CD14-positive monocyte (primary cell): ENCODE results near the gene P2RY14. TPM values are rescaled to one million over a fixed set of nuclear protein-coding genes. Genes with fewer than 3 reads are reported as not detected.

Experiments used
- DNase-seq, 3 donors: peaks; one replicate each; pipeline ENCODE4 v3.0.0-alpha.2; 2011 to 2022
- H2AFZ ChIP-seq: 2 replicates; pipeline ENCODE4 v1.6.0; 2012; ENCODE audit warnings: mild to moderate bottlenecking, low read depth, low read length, inconsistent platforms; ENCODE audit not compliant: insufficient read depth, poor library complexity, severe bottlenecking
- H3K27ac ChIP-seq, 2 donors: 1 replicate in 1 of 2; 2 replicates in 1 of 2; pipeline ENCODE4 v1.5.1; 2012 to 2013; ENCODE audit warnings: low read length in 2 of 2, control low read depth in 1 of 2, inconsistent platforms in 1 of 2, low read depth in 1 of 2, mild to moderate bottlenecking in 1 of 2
- H3K27me3 ChIP-seq, 2 donors: one replicate each; pipeline versions ENCODE4 v1.6.0 to v1.6.1; 2011 to 2013; ENCODE audit warnings: low read length in 2 of 2; ENCODE audit not compliant: control insufficient read depth in 2 of 2, insufficient read depth in 2 of 2
- H3K36me3 ChIP-seq, 2 donors: replicated peaks in 1 of 2; 1 replicate in 1 of 2; 2 replicates in 1 of 2; pipeline versions ENCODE4 v1.5.1 to v1.6.1; 2012 to 2013; ENCODE audit warnings: low read length in 2 of 2, control low read depth in 1 of 2, inconsistent platforms in 1 of 2, mild to moderate bottlenecking in 1 of 2; ENCODE audit not compliant: insufficient read depth in 2 of 2, control insufficient read depth in 1 of 2
- H3K4me1 ChIP-seq, 2 donors: 1 replicate in 1 of 2; 2 replicates in 1 of 2; pipeline versions ENCODE4 v1.5.1 to v1.6.1; 2012 to 2013; ENCODE audit warnings: low read length in 2 of 2, control low read depth in 1 of 2, inconsistent platforms in 1 of 2, mild to moderate bottlenecking in 1 of 2, moderate library complexity in 1 of 2; ENCODE audit not compliant: insufficient read depth in 2 of 2, control insufficient read depth in 1 of 2
- H3K4me2 ChIP-seq: replicated peaks from 2 replicates; pipeline ENCODE3; 2012; ENCODE audit warnings: low read length, moderate library complexity, mild to moderate bottlenecking; ENCODE audit not compliant: poor library complexity, severe bottlenecking; ENCODE audit errors: extremely low read depth
- H3K4me3 ChIP-seq, 3 experiments: fragments of 200-600 bp in 1 of 3; sonication (generic) in 1 of 3; replicated peaks in 1 of 3; 1 replicate in 2 of 3; 2 replicates in 1 of 3; pipeline ENCODE4 v1.5.1; 2011 to 2013; ENCODE audit warnings: low read length in 3 of 3, mild to moderate bottlenecking in 3 of 3, control low read depth in 2 of 3, low read depth in 2 of 3, inconsistent platforms in 1 of 3, moderate library complexity in 1 of 3
- H3K79me2 ChIP-seq: 2 replicates; pipeline ENCODE4 v1.6.0; 2012; ENCODE audit warnings: mild to moderate bottlenecking, control low read depth, inconsistent platforms, low read length, moderate library complexity; ENCODE audit not compliant: insufficient read depth
- H3K9ac ChIP-seq: 2 replicates; pipeline ENCODE4 v1.6.0; 2017; ENCODE audit warnings: low read length, mild to moderate bottlenecking; ENCODE audit not compliant: insufficient read depth, poor library complexity, severe bottlenecking
- H3K9me3 ChIP-seq, 2 donors: replicated peaks in 1 of 2; 1 replicate in 1 of 2; 2 replicates in 1 of 2; pipeline versions ENCODE4 v1.5.1 to v1.6.1; 2012 to 2013; ENCODE audit warnings: low read length in 2 of 2, control low read depth in 1 of 2; ENCODE audit not compliant: control insufficient read depth in 1 of 2, insufficient read depth in 1 of 2
- H4K20me1 ChIP-seq: 2 replicates; pipeline ENCODE4 v1.6.0; 2012; ENCODE audit warnings: mild to moderate bottlenecking, low read length, control low read depth, moderate library complexity; ENCODE audit not compliant: insufficient read depth
- H3K27ac Mint-ChIP-seq, 7 donors: one replicate each; pipeline ENCODE4 v1.8.0; 2020; ENCODE audit warnings: mild to moderate bottlenecking in 7 of 7, mixed read lengths in 7 of 7, moderate library complexity in 6 of 7, inconsistent platforms in 2 of 7
- H3K27me3 Mint-ChIP-seq, 3 donors: one replicate each; pipeline ENCODE4 v1.8.0; 2021 to 2022; ENCODE audit warnings: low read depth in 3 of 3, mild to moderate bottlenecking in 3 of 3, mixed read lengths in 3 of 3, moderate library complexity in 3 of 3, inconsistent platforms in 1 of 3
- H3K36me3 Mint-ChIP-seq, 2 donors: one replicate each; pipeline ENCODE4 v1.8.0; 2020; ENCODE audit warnings: mixed read lengths in 2 of 2, inconsistent platforms in 1 of 2, mild to moderate bottlenecking in 1 of 2
- H3K4me1 Mint-ChIP-seq: one replicate; pipeline ENCODE4 v1.8.0; 2020; ENCODE audit warnings: mild to moderate bottlenecking, mixed read lengths
- H3K4me3 Mint-ChIP-seq, 2 donors: one replicate each; pipeline ENCODE4 v1.8.0; 2020; ENCODE audit warnings: mild to moderate bottlenecking in 2 of 2, mixed read lengths in 2 of 2, moderate library complexity in 1 of 2
- H3K9me3 Mint-ChIP-seq, 7 donors: one replicate each; pipeline ENCODE4 v1.8.0; 2020 to 2022; ENCODE audit warnings: mixed read lengths in 7 of 7, mild to moderate bottlenecking in 6 of 7, moderate library complexity in 6 of 7, inconsistent platforms in 2 of 7
- WGBS: methylation state at CpG from one replicate; pipeline ENCODE4 v1.1.5; 2013; ENCODE audit warnings: missing lambda C conversion rate; ENCODE audit not compliant: insufficient coverage; 5-methylcytosine and 5-hydroxymethylcytosine counted together
- intact Hi-C, 2 donors: fragments of 100-400 bp; cut with micrococcal nuclease; formaldehyde crosslinking; loops; one replicate each; pipeline versions ENCODE4 v1.15.0 to v1.15.1; 2023
- polyA plus RNA-seq, 3 donors: library from polyadenylated mRNA; depleted of rRNA in 1 of 3; unstranded in 2 of 3; stranded (reverse) in 1 of 3; fragments of 300-500 nt in 2 of 3; fragments of >200 nt in 1 of 3; fragmentation: Illumina TruSeq in 2 of 3; gene quantifications; 1 replicate in 2 of 3; 2 replicates in 1 of 3; pipeline ENCODE4 v1.2.3, GENCODE V29; 2012 to 2021
- TF ChIP-seq, protein P1 (sequence below): fragments of 200-600 bp; IDR thresholded peaks from one replicate; pipeline ENCODE4 v1.8.0; 2022; ENCODE audit warnings: antibody characterized with exemption, mild to moderate bottlenecking

The P2RY14 gene
- polyA plus RNA-seq, 3 donors = 0.20 to 0.67 (median 0.50) TPM

DNA sequence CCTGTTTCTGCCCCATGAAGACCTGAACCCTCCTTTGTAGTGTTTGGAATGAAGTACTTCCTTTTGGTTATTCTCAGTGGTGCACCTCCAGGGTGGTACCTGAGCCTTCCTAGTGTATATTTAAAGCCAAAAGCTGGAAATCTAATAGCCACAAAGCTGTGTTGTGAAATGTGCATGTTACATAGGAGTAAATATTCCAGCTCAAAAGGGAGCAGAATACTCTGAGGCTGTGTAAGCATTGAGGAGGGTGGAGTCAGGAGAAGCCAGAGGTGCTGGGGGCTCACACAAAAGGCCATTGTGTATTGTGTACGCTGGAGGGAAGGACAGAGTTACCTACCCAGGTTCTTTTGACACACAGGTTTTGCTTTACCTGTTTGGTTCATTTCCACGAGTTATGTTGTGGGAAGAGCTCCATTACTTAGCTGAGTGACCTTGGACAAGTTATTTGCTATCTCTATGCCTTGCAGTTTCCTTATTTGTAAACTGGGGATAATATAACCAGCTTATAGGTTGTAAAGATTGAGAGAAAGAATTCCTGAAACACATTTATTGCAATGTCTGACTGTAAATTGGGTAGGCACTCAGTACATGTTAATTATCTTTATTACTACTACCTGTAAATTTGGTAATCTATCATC lies 100.0 kb downstream of the P2RY14 start:
- H3K4me1 ChIP-seq = peaks cover 8 to 15% of the 10 kb centered on the region in 2 donors
- no peaks in the 10 kb centered on the region for H3K36me3 Mint-ChIP-seq
- intact Hi-C loops = loop anchor here in 1 of 2 donors (10.0 kb wide), 1 partner anchor 696 kb away; the partner anchor contains the start of gene SUCNR1
- H3K27me3 ChIP-seq = no peaks in the 10 kb centered on the region
- H3K79me2 ChIP-seq = no peaks in the 10 kb centered on the region
- no peak overlapping the region for H3K4me3 Mint-ChIP-seq
- no peak overlapping the region for H3K27ac ChIP-seq
- H3K4me1 Mint-ChIP-seq = peaks cover 16% of the 10 kb centered on the region
- no peak overlapping the region for H3K4me3 ChIP-seq
- no peaks in the 10 kb centered on the region for H3K36me3 ChIP-seq
- no peak for DNase-seq
- H4K20me1 ChIP-seq = no peaks in the 10 kb centered on the region
- TF ChIP-seq, protein P1, sequence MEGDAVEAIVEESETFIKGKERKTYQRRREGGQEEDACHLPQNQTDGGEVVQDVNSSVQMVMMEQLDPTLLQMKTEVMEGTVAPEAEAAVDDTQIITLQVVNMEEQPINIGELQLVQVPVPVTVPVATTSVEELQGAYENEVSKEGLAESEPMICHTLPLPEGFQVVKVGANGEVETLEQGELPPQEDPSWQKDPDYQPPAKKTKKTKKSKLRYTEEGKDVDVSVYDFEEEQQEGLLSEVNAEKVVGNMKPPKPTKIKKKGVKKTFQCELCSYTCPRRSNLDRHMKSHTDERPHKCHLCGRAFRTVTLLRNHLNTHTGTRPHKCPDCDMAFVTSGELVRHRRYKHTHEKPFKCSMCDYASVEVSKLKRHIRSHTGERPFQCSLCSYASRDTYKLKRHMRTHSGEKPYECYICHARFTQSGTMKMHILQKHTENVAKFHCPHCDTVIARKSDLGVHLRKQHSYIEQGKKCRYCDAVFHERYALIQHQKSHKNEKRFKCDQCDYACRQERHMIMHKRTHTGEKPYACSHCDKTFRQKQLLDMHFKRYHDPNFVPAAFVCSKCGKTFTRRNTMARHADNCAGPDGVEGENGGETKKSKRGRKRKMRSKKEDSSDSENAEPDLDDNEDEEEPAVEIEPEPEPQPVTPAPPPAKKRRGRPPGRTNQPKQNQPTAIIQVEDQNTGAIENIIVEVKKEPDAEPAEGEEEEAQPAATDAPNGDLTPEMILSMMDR = no peak
- 100% methylated on average over 2 of the region's 2 CpGs for WGBS
- no peak overlapping the region for H3K4me2 ChIP-seq
- no peaks in the 10 kb centered on the region for H3K9me3 Mint-ChIP-seq
- no peak overlapping the region for H3K9ac ChIP-seq
- no peak overlapping the region for H3K27ac Mint-ChIP-seq
- H3K27me3 Mint-ChIP-seq = peaks cover 0 to 2% (median 1%) of the 10 kb centered on the region in 3 donors
- no peaks in the 10 kb centered on the region for H3K9me3 ChIP-seq
- H2AFZ ChIP-seq = no peak overlapping the region

DNA sequence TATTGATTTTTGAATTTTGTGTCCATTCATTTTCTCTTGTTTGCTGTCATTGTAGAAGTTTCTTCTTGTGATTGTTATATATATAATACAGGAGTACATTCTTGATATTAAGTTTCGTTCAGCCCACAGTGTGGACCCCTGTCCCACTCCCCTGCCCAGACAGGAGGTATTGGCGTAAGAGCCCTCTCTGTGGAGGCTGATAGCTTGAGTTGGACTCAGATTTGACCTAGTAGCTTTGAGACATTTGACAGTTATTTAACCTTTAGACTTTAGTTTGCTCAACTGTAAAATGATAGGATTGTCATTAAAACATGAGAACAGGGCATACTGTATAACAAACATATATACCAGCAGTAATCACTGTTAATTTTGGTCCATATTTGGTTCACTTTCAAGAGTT lies 102.4 kb downstream of the P2RY14 start:
- Histone ChIP-seq H3K27me3 (no peaks in the 10 kb centered on the region), H3K4me2 (no peak overlapping the region), H3K36me3 (no peaks in the 10 kb centered on the region), H2AFZ (no peak overlapping the region), H3K4me3 (no peak overlapping the region), H3K9ac (no peak overlapping the region), H3K4me1 (peaks cover 22 to 30% of the 10 kb centered on the region in 2 donors), H3K27ac (no peak overlapping the region), H3K79me2 (no peaks in the 10 kb centered on the region), H4K20me1 (no peaks in the 10 kb centered on the region), H3K9me3 (no peaks in the 10 kb centered on the region)
- Mint-ChIP-seq H3K36me3 (no peaks in the 10 kb centered on the region), H3K4me3 (no peak overlapping the region), H3K4me1 (peaks cover 29% of the 10 kb centered on the region), H3K9me3 (no peaks in the 10 kb centered on the region), H3K27me3 (peaks cover 0 to 2% (median 1%) of the 10 kb centered on the region in 3 donors), H3K27ac (no peak overlapping the region)
- intact Hi-C loops = loop anchor here in 1 of 2 donors (10.0 kb wide), 1 partner anchor 699 kb away; the partner anchor contains the start of gene SUCNR1
- TF ChIP-seq, protein P1 = no peak
- no CpG with 5 or more reads among the region's 2 CpGs for WGBS
- DNase-seq = no peak
